ENCODE results near the gene TUBGCP2. TPM values are rescaled to one million over a fixed set of nuclear protein-coding genes. Genes with fewer than 3 reads are reported as not detected.

TUBGCP2 gene
- total and polyA plus RNA-seq, 2 of the 13 experiments (the other 11 are each of a cell fraction or from before 2014, with no cell fraction given), result 21.3 to 34.5 TPM

DNA sequence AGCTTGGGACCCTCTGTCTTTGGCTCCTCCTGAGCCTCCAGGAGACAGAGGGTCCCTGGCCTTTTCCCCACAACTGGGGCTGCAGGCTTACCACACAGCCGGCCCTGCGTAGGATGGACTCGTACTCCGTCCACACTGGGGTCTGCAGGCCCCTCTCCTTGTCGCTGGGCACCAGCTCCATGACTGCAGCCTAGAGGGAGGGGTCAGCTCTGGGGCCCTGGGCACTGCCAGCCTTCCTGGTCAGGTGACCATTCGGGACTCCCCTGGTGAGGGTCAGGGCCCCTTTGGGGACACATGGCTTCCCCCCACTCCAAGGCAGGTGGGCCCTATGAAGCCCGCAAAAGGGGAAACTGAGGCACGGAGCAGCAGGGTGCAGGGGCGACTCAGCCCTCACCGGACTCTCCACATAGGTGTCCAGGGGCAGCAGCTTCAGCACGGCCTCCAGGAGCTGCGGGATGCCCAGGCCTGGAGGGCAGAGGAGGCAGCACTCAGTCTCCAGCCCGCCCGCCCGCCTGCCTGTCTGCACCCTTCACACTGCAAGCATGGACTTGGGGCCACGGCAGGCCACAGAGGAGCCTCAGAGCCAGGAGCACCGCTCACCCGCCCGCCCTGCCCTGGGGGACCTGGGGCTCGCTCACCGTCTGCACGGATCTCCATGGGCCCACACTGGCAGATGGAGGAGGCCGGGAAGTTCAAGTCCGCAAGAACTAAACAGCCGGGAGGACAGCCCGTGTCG is 48.0 kb upstream of the TUBGCP2 start:
- 3% methylated on average over 5 of the region's 27 CpGs for WGBS (ENCODE audit: low lambda C conversion rate)
- peak overlapping the region; percentile 92 for H3K9ac ChIP-seq (ENCODE audit: insufficient read depth, low read depth, low read length)
- peaks cover 38% of the 10 kb centered on the region for H3K4me1 ChIP-seq (ENCODE audit: insufficient read depth, low read length)
- peak overlapping the region; percentile 93 for H3K27ac ChIP-seq (ENCODE audit: extremely low read length, insufficient read depth, low read length)
- H3K36me3 ChIP-seq (replicated peaks in 1 of 2; ENCODE audit: control insufficient read depth in 1 of 2, insufficient read depth in 2 of 2, low read length in 2 of 2), result peaks cover 5 to 15% of the 10 kb centered on the region in 2 experiments; a peak in 3 of 5 replicates
- DNase-seq (ENCODE audit: low spot score) (no peak), ATAC-seq (peak; percentile 1), FAIRE-seq (no peak)
- ChIA-PET CTCF (ENCODE audit: low intra/inter-chr PET ratio, low total read pairs) (no interaction called here), POLR2A (interaction anchor here (1.0 to 5.8 kb wide), 9 partner anchors 9 to 63 kb away, joined by 3 to 124 read pairs (median 9); partner anchors contain the start of genes ECHS1, PAOX and PRAP1)
- H3K79me2 ChIP-seq (ENCODE audit: insufficient read depth, low read length), result peaks cover 12% of the 10 kb centered on the region
- TSS peak; percentile 33 for BruUV-seq (replicated peaks)
- in situ Hi-C loops (cut with HindIII; ENCODE audit: extremely low pct_ligation_motif_present, low pct_unique_long_range_greater_than_20kb) (no loop called here), intact Hi-C loops (cut with micrococcal nuclease; ENCODE audit: unreplicated experiment) (no loop called here)
- peaks cover 11% of the 10 kb centered on the region; the same call in 1 of the 2 replicates for H4K20me1 ChIP-seq (ENCODE audit: insufficient read depth, low read length)
- no peak overlapping the region for H2AFZ ChIP-seq (ENCODE audit: low read length)
- peak overlapping the region; percentile 98 for H3K4me2 ChIP-seq (ENCODE audit: low read depth, low read length)
- no peaks in the 10 kb centered on the region for H3K27me3 ChIP-seq (ENCODE audit: control insufficient read depth in 1 of 2, insufficient read depth in 2 of 2, low read length in 2 of 2)
- peak overlapping the region; percentile 72 to 90 (median 86) for H3K4me3 ChIP-seq (replicated peaks in 1 of 3; ENCODE audit: insufficient read depth in 1 of 3, low read depth in 2 of 3, low read length in 3 of 3)
- H3K9me3 ChIP-seq (ENCODE audit: low read length), result no peaks in the 10 kb centered on the region
- TF ChIP-seq ZNF225 (CRISPR knock-in tag; IDR thresholded peaks at IDR 0.05), result no peak; the same call in 1 of the 2 replicates
- TF ChIP-seq SP140L (CRISPR knock-in tag; IDR thresholded peaks at IDR 0.05; ENCODE audit: borderline replicate concordance), result no peak
- TF ChIP-seq, protein P1, sequence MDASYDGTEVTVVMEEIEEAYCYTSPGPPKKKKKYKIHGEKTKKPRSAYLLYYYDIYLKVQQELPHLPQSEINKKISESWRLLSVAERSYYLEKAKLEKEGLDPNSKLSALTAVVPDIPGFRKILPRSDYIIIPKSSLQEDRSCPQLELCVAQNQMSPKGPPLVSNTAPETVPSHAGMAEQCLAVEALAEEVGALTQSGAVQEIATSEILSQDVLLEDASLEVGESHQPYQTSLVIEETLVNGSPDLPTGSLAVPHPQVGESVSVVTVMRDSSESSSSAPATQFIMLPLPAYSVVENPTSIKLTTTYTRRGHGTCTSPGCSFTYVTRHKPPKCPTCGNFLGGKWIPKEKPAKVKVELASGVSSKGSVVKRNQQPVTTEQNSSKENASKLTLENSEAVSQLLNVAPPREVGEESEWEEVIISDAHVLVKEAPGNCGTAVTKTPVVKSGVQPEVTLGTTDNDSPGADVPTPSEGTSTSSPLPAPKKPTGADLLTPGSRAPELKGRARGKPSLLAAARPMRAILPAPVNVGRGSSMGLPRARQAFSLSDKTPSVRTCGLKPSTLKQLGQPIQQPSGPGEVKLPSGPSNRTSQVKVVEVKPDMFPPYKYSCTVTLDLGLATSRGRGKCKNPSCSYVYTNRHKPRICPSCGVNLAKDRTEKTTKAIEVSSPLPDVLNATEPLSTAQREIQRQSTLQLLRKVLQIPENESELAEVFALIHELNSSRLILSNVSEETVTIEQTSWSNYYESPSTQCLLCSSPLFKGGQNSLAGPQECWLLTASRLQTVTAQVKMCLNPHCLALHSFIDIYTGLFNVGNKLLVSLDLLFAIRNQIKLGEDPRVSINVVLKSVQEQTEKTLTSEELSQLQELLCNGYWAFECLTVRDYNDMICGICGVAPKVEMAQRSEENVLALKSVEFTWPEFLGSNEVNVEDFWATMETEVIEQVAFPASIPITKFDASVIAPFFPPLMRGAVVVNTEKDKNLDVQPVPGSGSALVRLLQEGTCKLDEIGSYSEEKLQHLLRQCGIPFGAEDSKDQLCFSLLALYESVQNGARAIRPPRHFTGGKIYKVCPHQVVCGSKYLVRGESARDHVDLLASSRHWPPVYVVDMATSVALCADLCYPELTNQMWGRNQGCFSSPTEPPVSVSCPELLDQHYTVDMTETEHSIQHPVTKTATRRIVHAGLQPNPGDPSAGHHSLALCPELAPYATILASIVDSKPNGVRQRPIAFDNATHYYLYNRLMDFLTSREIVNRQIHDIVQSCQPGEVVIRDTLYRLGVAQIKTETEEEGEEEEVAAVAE (CRISPR knock-in tag; IDR thresholded peaks at IDR 0.05; ENCODE audit: borderline replicate concordance), result no peak
- no peak for TF ChIP-seq PAX8 (CRISPR knock-in tag; IDR thresholded peaks at IDR 0.05; ENCODE audit: borderline replicate concordance)
- TF ChIP-seq CEBPG (CRISPR knock-in tag; IDR thresholded peaks at IDR 0.05), result no peak
- no peak for TF ChIP-seq SIN3B (IDR thresholded peaks at IDR 0.05; ENCODE audit: low read length)
- 0 out of 2 replicates have a peak, but pooled peaks have one; percentile 15 for TF ChIP-seq PCBP1 (IDR thresholded peaks at IDR 0.05; ENCODE audit: borderline replicate concordance, low read depth, low read length)
- no peak for TF ChIP-seq PAF1 (CRISPR knock-in tag; IDR thresholded peaks at IDR 0.05)
- TF ChIP-seq SNAI1 (CRISPR knock-in tag; IDR thresholded peaks at IDR 0.05; ENCODE audit: borderline replicate concordance), result 0 out of 2 replicates have a peak, but pooled peaks have one; percentile 37
- TF ChIP-seq, protein P2, sequence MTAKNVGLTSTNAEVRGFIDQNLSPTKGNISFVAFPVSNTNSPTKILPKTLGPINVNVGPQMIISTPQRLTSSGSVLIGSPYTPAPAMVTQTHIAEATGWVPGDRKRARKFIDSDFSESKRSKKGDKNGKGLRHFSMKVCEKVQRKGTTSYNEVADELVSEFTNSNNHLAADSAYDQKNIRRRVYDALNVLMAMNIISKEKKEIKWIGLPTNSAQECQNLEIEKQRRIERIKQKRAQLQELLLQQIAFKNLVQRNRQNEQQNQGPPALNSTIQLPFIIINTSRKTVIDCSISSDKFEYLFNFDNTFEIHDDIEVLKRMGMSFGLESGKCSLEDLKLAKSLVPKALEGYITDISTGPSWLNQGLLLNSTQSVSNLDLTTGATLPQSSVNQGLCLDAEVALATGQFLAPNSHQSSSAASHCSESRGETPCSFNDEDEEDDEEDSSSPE (CRISPR knock-in tag; IDR thresholded peaks at IDR 0.05), result no peak
- no peak for TF ChIP-seq ZMYM2 (CRISPR knock-in tag; IDR thresholded peaks at IDR 0.05)
- no peak for TF ChIP-seq NCOA2 (CRISPR knock-in tag; IDR thresholded peaks at IDR 0.05)
- TF ChIP-seq, protein P3, sequence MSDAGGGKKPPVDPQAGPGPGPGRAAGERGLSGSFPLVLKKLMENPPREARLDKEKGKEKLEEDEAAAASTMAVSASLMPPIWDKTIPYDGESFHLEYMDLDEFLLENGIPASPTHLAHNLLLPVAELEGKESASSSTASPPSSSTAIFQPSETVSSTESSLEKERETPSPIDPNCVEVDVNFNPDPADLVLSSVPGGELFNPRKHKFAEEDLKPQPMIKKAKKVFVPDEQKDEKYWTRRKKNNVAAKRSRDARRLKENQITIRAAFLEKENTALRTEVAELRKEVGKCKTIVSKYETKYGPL (CRISPR knock-in tag; IDR thresholded peaks at IDR 0.05), result no peak
- TF ChIP-seq, protein P4, sequence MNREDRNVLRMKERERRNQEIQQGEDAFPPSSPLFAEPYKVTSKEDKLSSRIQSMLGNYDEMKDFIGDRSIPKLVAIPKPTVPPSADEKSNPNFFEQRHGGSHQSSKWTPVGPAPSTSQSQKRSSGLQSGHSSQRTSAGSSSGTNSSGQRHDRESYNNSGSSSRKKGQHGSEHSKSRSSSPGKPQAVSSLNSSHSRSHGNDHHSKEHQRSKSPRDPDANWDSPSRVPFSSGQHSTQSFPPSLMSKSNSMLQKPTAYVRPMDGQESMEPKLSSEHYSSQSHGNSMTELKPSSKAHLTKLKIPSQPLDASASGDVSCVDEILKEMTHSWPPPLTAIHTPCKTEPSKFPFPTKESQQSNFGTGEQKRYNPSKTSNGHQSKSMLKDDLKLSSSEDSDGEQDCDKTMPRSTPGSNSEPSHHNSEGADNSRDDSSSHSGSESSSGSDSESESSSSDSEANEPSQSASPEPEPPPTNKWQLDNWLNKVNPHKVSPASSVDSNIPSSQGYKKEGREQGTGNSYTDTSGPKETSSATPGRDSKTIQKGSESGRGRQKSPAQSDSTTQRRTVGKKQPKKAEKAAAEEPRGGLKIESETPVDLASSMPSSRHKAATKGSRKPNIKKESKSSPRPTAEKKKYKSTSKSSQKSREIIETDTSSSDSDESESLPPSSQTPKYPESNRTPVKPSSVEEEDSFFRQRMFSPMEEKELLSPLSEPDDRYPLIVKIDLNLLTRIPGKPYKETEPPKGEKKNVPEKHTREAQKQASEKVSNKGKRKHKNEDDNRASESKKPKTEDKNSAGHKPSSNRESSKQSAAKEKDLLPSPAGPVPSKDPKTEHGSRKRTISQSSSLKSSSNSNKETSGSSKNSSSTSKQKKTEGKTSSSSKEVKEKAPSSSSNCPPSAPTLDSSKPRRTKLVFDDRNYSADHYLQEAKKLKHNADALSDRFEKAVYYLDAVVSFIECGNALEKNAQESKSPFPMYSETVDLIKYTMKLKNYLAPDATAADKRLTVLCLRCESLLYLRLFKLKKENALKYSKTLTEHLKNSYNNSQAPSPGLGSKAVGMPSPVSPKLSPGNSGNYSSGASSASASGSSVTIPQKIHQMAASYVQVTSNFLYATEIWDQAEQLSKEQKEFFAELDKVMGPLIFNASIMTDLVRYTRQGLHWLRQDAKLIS (CRISPR knock-in tag; IDR thresholded peaks at IDR 0.05), result no peak
